Cardiac fibroblast (primary cell): ENCODE results near the gene ADAT2.

Experiments
- DNase-seq, 2 donors: peaks; one replicate each; pipeline versions ENCODE4 v3.0.0 to v3.0.0-alpha.2; 2010; ENCODE audit warnings: low read depth in 2 of 2
- H3K4me3 ChIP-seq, 2 donors: replicated peaks in 1 of 2; 1 replicate in 1 of 2; 2 replicates in 1 of 2; pipeline ENCODE4 v1.5.1; 2011; ENCODE audit warnings: low read depth in 2 of 2, low read length in 2 of 2, mild to moderate bottlenecking in 2 of 2, moderate library complexity in 1 of 2
- CTCF ChIP-seq: IDR thresholded peaks from one replicate; pipeline ENCODE4 v1.5.1; 2011; ENCODE audit warnings: low read depth, mild to moderate bottlenecking, low read length, inconsistent platforms

Gene ADAT2

GRCh38 chr6:143385636-143386035, 64.9 kb downstream of the ADAT2 start:
- TF ChIP-seq CTCF = no peak
- H3K4me3 ChIP-seq = no peak overlapping the region
- DNase-seq = no peak

GRCh38 chr6:143376861-143377260, 73.6 kb downstream of the ADAT2 start:
- DNase-seq = no peak
- H3K4me3 ChIP-seq = no peak overlapping the region
- TF ChIP-seq CTCF = no peak

- DNase-seq = no peak
- H3K4me3 ChIP-seq = no peak overlapping the region
- no peak for TF ChIP-seq CTCF
Observed at GRCh38 chr6:143376375-143376774, 74.1 kb downstream of the ADAT2 start.

- TF ChIP-seq CTCF = no peak
- no peak overlapping the region for H3K4me3 ChIP-seq
- DNase-seq = no peak
Observed at GRCh38 chr6:143375022-143375585, 75.4 kb downstream of the ADAT2 start.

GRCh38 chr6:143374014-143374413, 76.5 kb downstream of the ADAT2 start:
- no peak for DNase-seq
- no peak overlapping the region for H3K4me3 ChIP-seq
- no peak for TF ChIP-seq CTCF
